Posterior cingulate gyrus (tissue), 11 donors: ENCODE measurements around the gene ACACA.
A peak's percentile ranks its signal among the peaks of the same experiment; 100 is the strongest.

Experiments used
- DNase-seq, 10 donors: peaks; one replicate each; pipeline versions ENCODE4 v3.0.0 to v3.0.0-alpha.2; 2020 to 2021; ENCODE audit warnings: mixed read lengths in 3 of 10
- intact Hi-C: fragments of 100-400 bp; cut with DNase I; formaldehyde crosslinking; loops from one replicate; pipeline ENCODE4 v1.15.1; 2023

The ACACA gene

DNA sequence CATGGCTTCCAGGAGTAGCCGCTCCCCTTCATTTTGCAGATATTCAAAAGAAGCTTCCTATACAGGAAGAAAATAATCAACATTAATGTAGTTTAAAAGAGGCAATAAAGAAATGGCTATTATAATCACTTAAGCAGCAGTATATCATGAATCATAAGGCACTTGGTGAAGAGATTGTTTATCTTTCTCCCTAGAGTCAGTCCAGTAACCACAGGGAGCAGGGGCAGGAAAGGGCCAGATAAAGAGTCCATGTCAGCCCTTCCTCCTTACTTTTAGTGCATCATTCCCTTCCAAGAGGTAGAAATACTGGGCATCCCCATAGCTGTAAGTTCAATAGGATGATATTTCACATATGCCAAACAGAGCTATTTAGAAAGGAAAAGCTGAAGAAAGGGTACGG is 215.4 kb downstream of the ACACA start:
- intact Hi-C loops = no loop called here
- no peak for DNase-seq

GRCh38 chr17:37190493-37190892 is 216.1 kb downstream of the ACACA start:
- DNase-seq = no peak
- intact Hi-C loops = no loop called here

DNA sequence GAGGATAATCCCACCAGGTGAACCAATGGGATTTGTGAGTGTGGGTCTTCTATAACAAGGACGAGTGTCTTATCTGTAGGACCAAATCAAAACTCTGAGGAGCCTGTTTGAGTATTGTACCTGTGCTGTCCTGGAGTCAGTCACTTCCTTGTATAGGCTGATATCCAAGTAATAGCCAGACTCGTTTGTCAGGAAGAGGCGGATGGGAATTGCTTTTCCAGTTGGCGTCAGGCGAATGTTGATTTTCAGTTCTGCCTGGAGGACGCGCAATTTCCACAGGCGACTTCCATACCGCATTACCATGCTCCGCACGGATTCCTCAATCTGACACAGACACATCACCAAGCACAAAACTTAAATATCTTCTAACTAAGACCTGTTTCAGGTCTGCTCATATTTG is 218.5 kb downstream of the ACACA start:
- DNase-seq = no peak
- intact Hi-C loops = no loop called here

DNA sequence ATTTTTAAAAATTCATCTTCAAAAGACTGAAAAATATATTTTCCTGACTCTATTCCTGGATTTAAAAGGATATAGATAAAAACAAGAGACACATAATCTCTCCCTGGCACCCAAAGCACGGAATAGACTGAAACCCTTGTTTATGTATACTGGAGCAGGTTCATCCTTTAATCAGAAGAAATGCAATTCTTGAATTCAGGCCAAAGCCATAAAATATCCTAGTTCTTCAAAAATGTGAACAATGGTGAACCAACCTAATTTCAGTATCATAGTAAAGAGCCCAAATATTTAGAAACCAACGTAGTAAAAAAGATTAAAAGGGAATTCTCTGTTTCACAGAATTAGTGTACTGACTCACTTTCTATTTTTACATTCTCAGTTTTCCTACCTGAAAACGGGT is 219.4 kb downstream of the ACACA start:
- intact Hi-C loops = no loop called here
- no peak for DNase-seq

DNA sequence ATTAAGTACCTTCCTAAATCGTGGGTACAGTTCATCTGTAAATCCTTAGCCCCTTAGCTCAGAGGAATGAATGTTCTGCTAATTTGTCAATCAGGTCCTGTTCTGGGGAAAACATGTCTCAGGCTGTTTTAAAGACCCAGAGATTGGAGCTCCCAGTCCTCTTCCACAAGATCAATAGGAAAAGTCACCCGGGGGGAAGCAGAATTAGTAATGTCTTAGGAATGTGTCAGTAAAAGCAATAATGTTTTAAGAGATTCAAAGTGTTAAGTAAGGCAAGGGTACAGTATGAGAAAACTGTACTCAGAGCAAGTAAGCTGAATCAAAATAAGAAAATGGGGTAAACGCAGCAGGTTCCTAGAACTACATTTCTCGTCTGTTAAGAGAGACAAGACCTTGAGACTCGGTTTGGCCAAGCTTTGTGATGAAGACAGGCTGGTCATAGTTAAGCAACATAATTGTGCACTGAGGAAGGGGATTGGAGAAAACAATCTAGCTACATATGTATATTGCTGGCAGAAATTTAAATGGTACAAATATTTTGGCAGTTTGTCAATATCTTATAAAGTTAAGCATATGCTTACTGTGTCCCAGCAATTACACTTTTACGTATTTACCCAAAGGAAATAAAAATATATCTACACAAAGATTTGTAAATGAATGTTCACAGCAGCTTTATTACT is 223.7 kb downstream of the ACACA start:
- no peak for DNase-seq
- intact Hi-C loops = no loop called here

- no peak for DNase-seq
- intact Hi-C loops = no loop called here
These were observed 226.3 kb downstream of the ACACA start for GRCh38 chr17:37180376-37180775.

DNA sequence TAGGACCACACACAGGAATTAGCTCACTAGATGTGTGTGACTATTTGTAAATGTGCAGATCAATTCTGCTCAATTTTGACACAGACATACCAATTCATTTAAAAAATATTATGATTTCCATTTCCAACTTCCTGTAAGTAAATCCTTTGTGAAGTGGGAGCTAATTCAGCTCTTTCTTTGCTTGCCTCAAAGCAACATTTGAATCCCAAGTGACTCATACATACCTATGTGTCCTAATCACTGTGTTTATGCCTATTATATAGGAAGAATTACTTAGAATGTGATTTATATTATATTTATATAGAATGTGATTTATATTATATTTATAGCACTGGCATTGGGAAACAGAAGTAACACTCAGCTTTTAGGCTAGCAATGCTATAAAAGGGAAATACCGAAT is 226.7 kb downstream of the ACACA start:
- no peak for DNase-seq
- intact Hi-C loops = no loop called here

GRCh38 chr17:37177254-37177870 is 229.3 kb downstream of the ACACA start:
- intact Hi-C loops = no loop called here
- peak in 1 of 10 donors; percentile 23 for DNase-seq

- intact Hi-C loops = no loop called here
- no peak for DNase-seq
These were observed 229.9 kb downstream of the ACACA start for GRCh38 chr17:37176723-37177122.

DNA sequence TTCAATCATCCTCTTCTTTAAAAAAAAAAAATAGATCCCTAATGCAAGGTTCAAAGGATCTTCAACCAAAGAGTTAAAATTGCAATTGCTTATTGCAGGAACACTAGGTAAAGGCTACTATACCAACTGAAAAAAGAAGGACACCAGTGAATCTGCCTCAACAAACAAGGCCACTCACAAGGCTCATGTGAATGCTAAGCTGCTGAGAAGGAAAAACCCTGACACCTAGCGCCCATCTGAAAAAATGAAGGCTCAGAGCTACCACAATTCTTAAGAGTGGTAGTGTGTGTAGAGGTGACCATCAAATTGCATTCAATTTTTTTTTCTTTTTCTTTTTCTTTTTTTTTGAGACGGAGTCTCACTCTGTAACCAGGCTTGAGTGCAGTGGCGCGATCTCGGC is 232.4 kb downstream of the ACACA start:
- peak in 5 of 10 donors; percentile 19 to 70 (median 42) for DNase-seq

DNA sequence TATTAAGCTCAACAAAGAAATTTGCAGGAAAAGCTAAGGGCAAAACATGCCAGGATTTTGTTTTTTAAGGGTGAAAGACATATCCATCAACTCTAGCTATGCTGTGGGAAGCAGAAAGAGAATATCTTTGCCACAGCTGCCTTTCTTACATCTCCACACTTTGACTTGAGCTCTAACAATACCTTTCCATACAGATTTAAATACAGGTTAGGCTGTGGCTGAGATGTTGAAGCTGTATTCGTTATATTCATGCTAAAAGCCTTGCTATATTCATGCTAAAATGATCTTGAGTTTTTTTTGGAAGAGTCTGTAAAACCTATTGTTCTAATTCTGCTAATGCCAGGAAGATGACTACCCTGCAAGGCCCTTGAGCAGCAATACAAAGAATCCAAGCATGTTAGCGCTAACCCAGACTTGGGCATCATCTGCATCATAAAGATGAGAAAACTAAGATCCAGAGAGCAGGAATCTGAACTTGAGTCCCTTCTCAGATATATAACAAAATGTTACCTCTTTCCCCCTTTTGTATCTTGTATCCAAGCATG is 235.7 kb downstream of the ACACA start:
- no peak for DNase-seq
- intact Hi-C loops = loop anchor here (5.0 kb wide), 1 partner anchor 84 kb away; no protein-coding TSS in a partner anchor

More for the DNA sequence above, 232.4 kb downstream of the ACACA start:
- intact Hi-C loops = loop anchor here (5.0 kb wide), 1 partner anchor 87 kb away; no protein-coding TSS in a partner anchor

DNA sequence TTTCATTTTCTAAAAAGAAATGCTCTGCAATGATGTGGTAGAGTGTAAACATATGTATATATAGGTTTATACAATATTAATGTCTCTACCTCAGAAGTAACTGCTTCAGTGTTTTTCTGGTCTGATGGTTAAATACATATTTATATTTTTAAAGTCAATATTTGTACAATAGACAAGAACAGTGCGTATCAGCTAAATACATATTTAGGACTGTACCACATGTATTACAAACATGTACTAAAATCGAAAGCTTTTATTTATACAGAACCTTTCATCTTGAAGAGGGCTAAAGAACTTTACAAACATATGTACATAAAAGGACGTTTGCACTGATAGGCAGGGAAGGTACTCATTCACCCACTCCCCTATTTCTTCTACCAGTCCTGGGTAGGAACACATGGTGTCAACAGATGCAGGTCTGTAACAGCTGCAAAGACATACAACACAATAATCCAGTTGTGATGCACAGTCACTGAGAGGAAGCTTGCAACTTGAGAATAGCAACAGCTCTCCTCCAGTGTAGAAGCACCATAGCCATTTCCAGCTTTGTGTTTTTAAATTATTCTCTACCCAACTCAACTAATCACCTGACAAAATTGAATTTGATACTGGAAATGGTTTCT is 237.8 kb downstream of the ACACA start:
- intact Hi-C loops = no loop called here
- DNase-seq = no peak

DNA sequence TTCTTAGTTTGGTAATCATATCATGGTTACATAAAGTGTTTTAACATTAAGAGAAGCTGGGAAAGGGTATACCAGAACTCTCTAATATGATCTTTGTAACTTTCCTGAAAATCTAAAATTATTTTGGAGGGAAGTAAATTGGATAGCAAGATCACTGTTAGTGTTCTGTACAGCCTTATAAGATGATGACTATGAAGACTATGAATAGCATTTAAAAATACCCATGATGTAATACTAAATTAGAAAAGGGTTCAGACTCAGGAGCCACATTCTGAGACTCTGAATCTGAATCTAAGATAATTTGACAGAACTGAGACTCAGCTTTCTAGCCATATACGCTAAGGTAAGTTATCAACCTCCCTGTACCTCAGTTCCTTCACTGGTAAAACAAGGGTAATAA is 238.9 kb downstream of the ACACA start:
- intact Hi-C loops = no loop called here
- DNase-seq = no peak

GRCh38 chr17:37164057-37164456 is 242.6 kb downstream of the ACACA start:
- no peak for DNase-seq
- intact Hi-C loops = no loop called here

DNA sequence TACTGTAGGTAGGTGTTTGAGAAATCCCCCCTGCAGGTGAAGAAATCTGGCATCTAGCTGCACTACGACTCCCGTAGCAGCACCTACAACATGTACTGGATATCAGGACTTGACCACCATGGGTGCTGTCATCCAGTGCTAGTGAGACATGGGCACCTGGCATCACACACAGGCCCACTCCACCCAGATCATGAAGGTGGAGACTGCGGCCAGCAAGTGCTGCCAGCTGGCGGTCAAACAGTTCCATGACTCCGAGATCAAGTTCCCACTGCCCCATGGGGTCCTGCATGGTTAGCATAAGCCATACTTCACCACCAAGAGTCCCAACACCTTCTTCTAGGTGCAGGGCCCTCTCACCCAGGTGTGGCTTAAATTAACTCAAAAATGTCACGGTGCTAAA is 243.8 kb downstream of the ACACA start:
- intact Hi-C loops = no loop called here
- no peak for DNase-seq

GRCh38 chr17:37160944-37161343 is 245.7 kb downstream of the ACACA start:
- no peak for DNase-seq
- intact Hi-C loops = no loop called here

DNA sequence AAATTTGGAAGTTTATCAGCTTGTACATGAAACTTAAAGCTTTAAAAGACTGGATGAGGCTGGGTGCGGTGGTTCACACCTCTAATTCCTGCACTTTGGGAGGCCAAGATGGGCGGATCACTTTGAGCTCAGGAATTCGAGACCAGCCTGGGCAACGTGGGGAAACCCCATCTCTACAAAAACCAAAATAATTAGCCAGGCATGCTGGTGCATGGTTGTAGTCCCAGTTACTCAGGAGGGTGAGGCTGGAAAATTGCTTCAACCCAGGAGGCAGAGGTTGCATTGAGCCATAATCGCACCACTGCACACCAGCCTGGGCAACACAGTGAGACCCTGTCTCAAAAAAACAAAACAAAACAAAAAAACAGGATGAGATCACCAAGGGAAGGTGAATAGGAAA is 248.3 kb downstream of the ACACA start:
- intact Hi-C loops = no loop called here
- DNase-seq = no peak

- no peak for DNase-seq
These were observed 258.5 kb downstream of the ACACA start for GRCh38 chr17:37148156-37148555.

GRCh38 chr17:37147301-37147812 is 259.3 kb downstream of the ACACA start:
- DNase-seq = no peak

More at GRCh38 chr17:37148156-37148555, 258.5 kb downstream of the ACACA start:
- intact Hi-C loops = no loop called here

GRCh38 chr17:37146086-37147064 is 260.3 kb downstream of the ACACA start:
- intact Hi-C loops = no loop called here
- DNase-seq = no peak

More at GRCh38 chr17:37147301-37147812, 259.3 kb downstream of the ACACA start:
- intact Hi-C loops = no loop called here
